ENCODE data around the gene STUB1.
A peak's percentile ranks its signal among the peaks of the same experiment; 100 is the strongest.

The STUB1 gene

GRCh38 chr16:724188-725040 lies 44.2 kb downstream of the STUB1 start:
- DNase-seq (ENCODE audit: low read depth, low spot score), result no peak

GRCh38 chr16:725041-725376 lies 44.8 kb downstream of the STUB1 start:
- DNase-seq (ENCODE audit: low read depth, low spot score), result no peak

- DNase-seq (ENCODE audit: low read depth, low spot score), result no peak
Measured at GRCh38 chr16:725463-726187, 45.4 kb downstream of the STUB1 start.

- no peak for DNase-seq (ENCODE audit: low read depth, low spot score)
Measured at GRCh38 chr16:726188-726437, 45.9 kb downstream of the STUB1 start.

GRCh38 chr16:726438-727290 lies 46.5 kb downstream of the STUB1 start, which contains the start of the genes CCDC78 and HAGHL:
TSS of gene CCDC78 (minus strand) at chr16:726443. CDS start at chr16:726367, 76 bp downstream.
TSS of gene HAGHL (plus strand) at chr16:727106. CDS start at chr16:727510, 404 bp downstream.
- DNase-seq (ENCODE audit: low read depth, low spot score), result peak; percentile 43

GRCh38 chr16:727291-727977 lies 47.2 kb downstream of the STUB1 start:
- DNase-seq (ENCODE audit: low read depth, low spot score), result no peak

GRCh38 chr16:728131-728889 lies 48.1 kb downstream of the STUB1 start:
- no peak for DNase-seq (ENCODE audit: low read depth, low spot score)

- DNase-seq (ENCODE audit: low read depth, low spot score), result no peak
Measured at GRCh38 chr16:728890-729744, 48.9 kb downstream of the STUB1 start.

GRCh38 chr16:729768-730665 lies 49.8 kb downstream of the STUB1 start:
- no peak for DNase-seq (ENCODE audit: low read depth, low spot score)

- no peak for DNase-seq (ENCODE audit: low read depth, low spot score)
Measured at GRCh38 chr16:730666-731509, 50.7 kb downstream of the STUB1 start.

- DNase-seq (ENCODE audit: low read depth, low spot score), result no peak
Measured at GRCh38 chr16:732332-732731, 52.1 kb downstream of the STUB1 start.

All from activated naive CD8-positive, alpha-beta T cell treated with anti-CD3 and anti-CD28 coated beads, Interleukin-2, amount 50 U/mL, for 16 hours (primary cell).